HepG2 (cell line): ENCODE data around the gene CUL7.
A peak's percentile ranks its signal among the peaks of the same experiment; 100 is the strongest.

ENCODE experiments used
- ATF7 ChIP-seq, 2 experiments: fragments of 450-650 bp in 1 of 2; sonication (generic) in 1 of 2; formaldehyde crosslinking in 1 of 2; IDR thresholded peaks; 2 replicates each; pipeline versions ENCODE4 v1.4.0 to v1.6.1; 2016 to 2020; ENCODE audit warnings: antibody characterized with exemption in 1 of 2, mild to moderate bottlenecking in 1 of 2, missing genetic modification reagents in 1 of 2
- CEBPB ChIP-seq: IDR thresholded peaks from 2 replicates; pipeline ENCODE4 v1.6.1; 2011; ENCODE audit warnings: low read depth, low read length, improper control_type of control experiment, borderline replicate concordance
- POLR2A ChIP-seq, 2 experiments: IDR thresholded peaks; 2 replicates each; pipeline ENCODE4 v1.6.1; 2011; ENCODE audit warnings: low read depth in 2 of 2, low read length in 2 of 2, mild to moderate bottlenecking in 1 of 2, moderate library complexity in 1 of 2; ENCODE audit not compliant: insufficient read depth in 1 of 2
- PPARG ChIP-seq: conservative IDR thresholded peaks from 2 replicates; pipeline ENCODE4 v1.6.1; 2016; ENCODE audit warnings: missing biosample characterization, missing genetic modification reagents
- RFX5 ChIP-seq: IDR thresholded peaks from 2 replicates; pipeline ENCODE4 v1.6.1; 2011; ENCODE audit warnings: low read depth, low read length, improper control_type of control experiment
- SMAD1 ChIP-seq: sonication (generic); formaldehyde crosslinking; IDR thresholded peaks from 2 replicates; pipeline ENCODE4 v1.4.0; 2020; ENCODE audit warnings: missing genetic modification reagents, low read depth, mild to moderate bottlenecking, borderline replicate concordance
- TBL1XR1 ChIP-seq: fragments of 150-350 bp; IDR thresholded peaks from 2 replicates; pipeline ENCODE4 v1.6.1; 2014; ENCODE audit warnings: borderline replicate concordance, low read length; ENCODE audit not compliant: partially characterized antibody
- ZNF232 ChIP-seq: sonication (generic); formaldehyde crosslinking; IDR thresholded peaks from 2 replicates; pipeline ENCODE4 v1.4.0; 2020; ENCODE audit warnings: missing genetic modification reagents, borderline replicate concordance
- ZNF558 ChIP-seq: sonication (generic); formaldehyde crosslinking; IDR thresholded peaks from 2 replicates; pipeline ENCODE4 v1.9.0; 2022; ENCODE audit warnings: mild to moderate bottlenecking, missing genetic modification reagents, borderline replicate concordance
- ZNF724P ChIP-seq: sonication (generic); formaldehyde crosslinking; IDR thresholded peaks from 2 replicates; pipeline ENCODE4 v1.8.0; 2022; ENCODE audit warnings: missing genetic modification reagents, borderline replicate concordance
- ZNF776 ChIP-seq: sonication (generic); formaldehyde crosslinking; IDR thresholded peaks from 2 replicates; pipeline ENCODE4 v1.4.0; 2020; ENCODE audit warnings: mild to moderate bottlenecking, missing genetic modification reagents
- TF ChIP-seq, protein P1 (sequence below): IDR thresholded peaks from 2 replicates; pipeline ENCODE4 v1.6.1; 2016; ENCODE audit warnings: control low read depth
- TF ChIP-seq, protein P2 (sequence below): sonication (generic); formaldehyde crosslinking; IDR thresholded peaks from 2 replicates; pipeline ENCODE4 v1.5.1; 2020; ENCODE audit warnings: mild to moderate bottlenecking, missing genetic modification reagents

DNA sequence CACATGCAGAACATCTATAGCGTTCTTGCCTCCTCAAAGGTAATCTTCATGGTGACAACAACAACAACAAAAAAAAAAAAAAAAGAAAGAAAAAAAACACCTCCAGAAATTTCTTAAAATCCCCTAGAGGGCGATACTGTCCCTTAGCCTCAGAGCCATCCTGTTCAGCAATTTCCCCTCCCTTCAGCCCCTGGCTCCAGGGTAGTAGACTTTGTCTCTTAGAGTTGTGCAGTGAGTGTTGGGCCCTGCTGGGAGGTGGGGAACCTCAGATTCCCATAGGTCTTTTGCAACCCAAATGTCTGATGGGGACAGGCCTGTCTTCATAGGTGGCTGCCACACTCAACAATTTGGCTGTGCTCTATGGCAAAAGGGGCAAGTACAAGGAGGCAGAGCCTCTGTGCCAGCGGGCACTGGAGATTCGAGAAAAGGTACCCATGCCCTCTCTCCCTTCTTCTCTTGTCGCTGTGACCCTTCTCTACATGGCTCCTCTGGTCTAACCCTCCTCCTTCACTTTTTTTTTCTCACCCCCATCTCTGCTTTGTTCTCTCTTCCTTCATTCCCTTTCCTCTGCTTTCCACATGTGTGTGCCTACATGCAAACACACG is 16.5 kb upstream of the CUL7 start:
- TF ChIP-seq PPARG (0 out of 2 replicates have a peak, but pooled peaks have one; percentile 14), CEBPB (no peak), POLR2A (IDR thresholded peaks at IDR 0.05; ENCODE audit: insufficient read depth in 1 of 2, low read depth in 2 of 2, low read length in 2 of 2) (no peak), ATF7 (IDR thresholded peaks at IDR 0.05) (no peak), ATF7 (CRISPR knock-in tag; IDR thresholded peaks at IDR 0.05) (no peak), TBL1XR1 (no peak), ZNF776 (CRISPR knock-in tag) (no peak), ZNF724P (CRISPR knock-in tag) (no peak), ZNF558 (CRISPR knock-in tag) (no peak), ZNF232 (no peak), SMAD1 (CRISPR knock-in tag) (no peak), RFX5 (no peak)
- TF ChIP-seq, protein P1, sequence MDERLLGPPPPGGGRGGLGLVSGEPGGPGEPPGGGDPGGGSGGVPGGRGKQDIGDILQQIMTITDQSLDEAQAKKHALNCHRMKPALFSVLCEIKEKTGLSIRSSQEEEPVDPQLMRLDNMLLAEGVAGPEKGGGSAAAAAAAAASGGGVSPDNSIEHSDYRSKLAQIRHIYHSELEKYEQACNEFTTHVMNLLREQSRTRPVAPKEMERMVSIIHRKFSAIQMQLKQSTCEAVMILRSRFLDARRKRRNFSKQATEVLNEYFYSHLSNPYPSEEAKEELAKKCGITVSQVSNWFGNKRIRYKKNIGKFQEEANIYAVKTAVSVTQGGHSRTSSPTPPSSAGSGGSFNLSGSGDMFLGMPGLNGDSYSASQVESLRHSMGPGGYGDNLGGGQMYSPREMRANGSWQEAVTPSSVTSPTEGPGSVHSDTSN (CRISPR knock-in tag): no peak
- TF ChIP-seq, protein P2, sequence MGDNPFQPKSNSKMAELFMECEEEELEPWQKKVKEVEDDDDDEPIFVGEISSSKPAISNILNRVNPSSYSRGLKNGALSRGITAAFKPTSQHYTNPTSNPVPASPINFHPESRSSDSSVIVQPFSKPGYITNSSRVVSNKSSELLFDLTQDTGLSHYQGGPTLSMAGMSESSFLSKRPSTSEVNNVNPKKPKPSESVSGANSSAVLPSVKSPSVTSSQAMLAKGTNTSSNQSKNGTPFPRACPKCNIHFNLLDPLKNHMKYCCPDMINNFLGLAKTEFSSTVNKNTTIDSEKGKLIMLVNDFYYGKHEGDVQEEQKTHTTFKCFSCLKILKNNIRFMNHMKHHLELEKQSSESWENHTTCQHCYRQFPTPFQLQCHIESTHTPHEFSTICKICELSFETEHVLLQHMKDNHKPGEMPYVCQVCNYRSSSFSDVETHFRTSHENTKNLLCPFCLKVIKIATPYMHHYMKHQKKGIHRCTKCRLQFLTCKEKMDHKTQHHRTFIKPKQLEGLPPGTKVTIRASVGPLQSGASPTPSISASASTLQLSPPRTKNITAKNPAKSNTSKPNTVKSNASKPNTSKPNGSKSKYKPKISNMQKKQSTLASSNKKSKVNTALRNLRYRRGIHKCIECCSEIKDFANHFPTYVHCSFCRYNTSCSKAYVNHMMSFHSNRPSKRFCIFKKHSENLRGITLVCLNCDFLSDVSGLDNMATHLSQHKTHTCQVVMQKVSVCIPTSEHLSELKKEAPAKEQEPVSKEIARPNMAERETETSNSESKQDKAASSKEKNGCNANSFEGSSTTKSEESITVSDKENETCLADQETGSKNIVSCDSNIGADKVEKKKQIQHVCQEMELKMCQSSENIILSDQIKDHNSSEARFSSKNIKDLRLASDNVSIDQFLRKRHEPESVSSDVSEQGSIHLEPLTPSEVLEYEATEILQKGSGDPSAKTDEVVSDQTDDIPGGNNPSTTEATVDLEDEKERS (CRISPR knock-in tag): no peak
